Mesendoderm (in vitro differentiated cells): Measurements from ENCODE around the gene PSKH1. TPM values are rescaled to one million over a fixed set of nuclear protein-coding genes. Genes with fewer than 3 reads are reported as not detected.

Experiments used
- DNase-seq: peaks from one replicate; pipeline ENCODE4 v3.0.0; 2013
- H2AK5ac ChIP-seq: 2 replicates; pipeline ENCODE4 v1.6.1; 2013; ENCODE audit warnings: low read length, inconsistent platforms
- H2BK120ac ChIP-seq: 2 replicates; pipeline ENCODE4 v1.6.1; 2013; ENCODE audit warnings: low read depth, mild to moderate bottlenecking, low read length, moderate library complexity, mixed read lengths
- H2BK15ac ChIP-seq: replicated peaks from 2 replicates; pipeline ENCODE4 v1.6.1; 2013; ENCODE audit warnings: low read depth, mild to moderate bottlenecking, moderate library complexity
- H2BK5ac ChIP-seq: 2 replicates; pipeline ENCODE4 v1.6.1; 2013; ENCODE audit warnings: low read length, inconsistent platforms
- H3K18ac ChIP-seq: 2 replicates; pipeline ENCODE4 v1.6.1; 2013; ENCODE audit warnings: mild to moderate bottlenecking, low read length, mixed read lengths
- H3K23ac ChIP-seq: one replicate; pipeline ENCODE4 v1.6.1; 2013; ENCODE audit warnings: low read length
- H3K27ac ChIP-seq: 2 replicates; pipeline ENCODE4 v1.5.1; 2013; ENCODE audit warnings: low read depth, mild to moderate bottlenecking, inconsistent platforms, low read length, moderate library complexity
- H3K27me3 ChIP-seq: 2 replicates; pipeline ENCODE4 v1.6.1; 2013; ENCODE audit warnings: low read length, control low read depth, mild to moderate bottlenecking, inconsistent platforms; ENCODE audit not compliant: insufficient read depth, poor library complexity
- H3K36me3 ChIP-seq: 2 replicates; pipeline ENCODE4 v1.6.1; 2013; ENCODE audit warnings: low read length, inconsistent platforms; ENCODE audit not compliant: control insufficient read depth, insufficient read depth
- H3K4ac ChIP-seq: one replicate; pipeline ENCODE4 v1.6.1; 2013; ENCODE audit warnings: low read depth, mild to moderate bottlenecking, low read length, moderate library complexity
- H3K4me1 ChIP-seq: 2 replicates; pipeline ENCODE4 v1.6.1; 2013; ENCODE audit warnings: low read depth, low read length, inconsistent platforms; ENCODE audit not compliant: control insufficient read depth
- H3K4me2 ChIP-seq: 2 replicates; pipeline ENCODE4 v1.6.1; 2013; ENCODE audit warnings: low read length
- H3K4me3 ChIP-seq: 2 replicates; pipeline ENCODE4 v1.5.1; 2013; ENCODE audit warnings: mild to moderate bottlenecking, low read length
- H3K56ac ChIP-seq: one replicate; pipeline ENCODE4 v1.6.1; 2013; ENCODE audit warnings: low read length
- H3K79me1 ChIP-seq: 2 replicates; pipeline ENCODE4 v1.6.1; 2013; ENCODE audit warnings: low read length, inconsistent platforms
- H3K79me2 ChIP-seq: 2 replicates; pipeline ENCODE4 v1.6.1; 2013; ENCODE audit warnings: mild to moderate bottlenecking, low read length; ENCODE audit not compliant: control insufficient read depth, insufficient read depth
- H3K9ac ChIP-seq: 2 replicates; pipeline ENCODE4 v1.6.1; 2013; ENCODE audit warnings: low read length, inconsistent platforms
- H4K5ac ChIP-seq: one replicate; pipeline ENCODE4 v1.6.1; 2013; ENCODE audit warnings: low read length
- H4K8ac ChIP-seq: one replicate; pipeline ENCODE4 v1.6.1; 2013; ENCODE audit warnings: low read depth, mild to moderate bottlenecking, control low read depth, low read length, moderate library complexity
- WGBS: extraction: QIAGEN DNeasy Blood & Tissue Kit; methylation state at CpG from one replicate; pipeline ENCODE4 v1.1.7; 2013; ENCODE audit warnings: low lambda C conversion rate, missing lambda C conversion rate; ENCODE audit not compliant: insufficient coverage; ENCODE audit errors: extremely low coverage; 5-methylcytosine and 5-hydroxymethylcytosine counted together
- small RNA-seq: library from polyadenylated mRNA; stranded (forward); fragments of <200 nt; extraction: miRNeasy Mini kit (QIAGEN cat#:217004); gene quantifications from one replicate; pipeline ENCODE3, GENCODE V24; 2013; ENCODE audit not compliant: insufficient read depth

The PSKH1 gene

DNA sequence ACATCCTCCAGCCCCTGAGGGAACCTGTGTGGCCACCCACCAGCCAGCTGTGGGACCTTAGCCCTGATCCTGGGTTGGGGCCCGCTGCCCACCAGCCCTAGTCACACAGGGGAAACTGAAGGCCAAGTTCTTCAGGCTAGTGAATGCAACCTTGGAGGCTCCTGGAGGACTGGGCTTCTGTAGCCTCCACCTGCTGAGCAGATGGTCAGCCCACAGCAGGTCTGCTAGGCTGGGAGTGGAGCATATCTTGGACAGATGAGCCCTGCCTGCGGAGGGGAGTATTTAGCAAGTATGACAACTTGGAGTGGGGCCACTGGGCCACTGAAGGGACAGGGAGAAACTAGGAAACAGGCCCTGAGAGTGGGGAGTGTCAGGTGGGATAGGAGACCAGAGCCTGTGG lies 83.2 kb downstream of the PSKH1 start:
- no CpG with 5 or more reads among the region's 2 CpGs for WGBS
- DNase-seq = no peak

DNA sequence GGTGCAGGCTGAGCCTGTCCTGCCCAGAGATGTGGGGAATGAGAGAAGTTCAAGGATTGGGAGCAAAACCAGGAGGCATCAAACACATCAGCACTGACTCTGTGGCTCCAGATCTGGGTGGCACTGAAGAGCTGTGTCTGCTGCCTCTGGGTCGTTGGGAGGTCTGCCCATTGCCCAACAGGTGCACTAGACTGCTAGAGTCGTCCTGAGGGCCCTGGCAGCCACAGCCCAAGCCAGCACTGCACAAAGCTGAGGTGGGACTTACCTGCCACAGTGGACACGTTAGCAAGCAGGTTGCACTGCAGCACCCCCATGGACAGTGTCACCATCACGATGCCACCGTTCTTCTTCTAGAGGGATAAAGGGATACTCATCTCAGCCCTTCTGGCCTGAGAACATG lies 84.0 kb downstream of the PSKH1 start:
- Histone ChIP-seq H3K79me2 (no peaks in the 10 kb centered on the region), H3K56ac (no peak overlapping the region), H4K8ac (no peak overlapping the region), H2AK5ac (no peak overlapping the region), H3K18ac (no peak overlapping the region), H2BK120ac (no peak overlapping the region), H3K9ac (no peak overlapping the region), H3K79me1 (no peaks in the 10 kb centered on the region), H2BK5ac (no peak overlapping the region), H3K4me2 (no peak overlapping the region), H3K27ac (no peak overlapping the region), H3K36me3 (no peaks in the 10 kb centered on the region), H2BK15ac (no peak overlapping the region), H4K5ac (no peak overlapping the region), H3K27me3 (no peaks in the 10 kb centered on the region), H3K4me1 (no peaks in the 10 kb centered on the region), H3K4me3 (no peak overlapping the region), H3K4ac (no peak overlapping the region), H3K23ac (no peak overlapping the region)
- no peak for DNase-seq
- no CpG with 5 or more reads among the region's 5 CpGs for WGBS

More for the DNA sequence above, 83.2 kb downstream of the PSKH1 start:
- no peak overlapping the region for H3K4ac ChIP-seq
- H2BK5ac ChIP-seq = no peak overlapping the region
- no peaks in the 10 kb centered on the region for H3K79me2 ChIP-seq
- H3K36me3 ChIP-seq = no peaks in the 10 kb centered on the region
- H3K4me3 ChIP-seq = no peak overlapping the region
- no peak overlapping the region for H3K23ac ChIP-seq
- no peak overlapping the region for H2AK5ac ChIP-seq
- no peaks in the 10 kb centered on the region for H3K79me1 ChIP-seq
- H3K27me3 ChIP-seq = no peaks in the 10 kb centered on the region
- H2BK120ac ChIP-seq = no peak overlapping the region
- H4K5ac ChIP-seq = no peak overlapping the region
- H3K9ac ChIP-seq = no peak overlapping the region
- no peak overlapping the region for H3K27ac ChIP-seq
- H4K8ac ChIP-seq = no peak overlapping the region
- no peak overlapping the region for H3K4me2 ChIP-seq
- H2BK15ac ChIP-seq = no peak overlapping the region
- no peaks in the 10 kb centered on the region for H3K4me1 ChIP-seq
- no peak overlapping the region for H3K18ac ChIP-seq
- no peak overlapping the region for H3K56ac ChIP-seq

DNA sequence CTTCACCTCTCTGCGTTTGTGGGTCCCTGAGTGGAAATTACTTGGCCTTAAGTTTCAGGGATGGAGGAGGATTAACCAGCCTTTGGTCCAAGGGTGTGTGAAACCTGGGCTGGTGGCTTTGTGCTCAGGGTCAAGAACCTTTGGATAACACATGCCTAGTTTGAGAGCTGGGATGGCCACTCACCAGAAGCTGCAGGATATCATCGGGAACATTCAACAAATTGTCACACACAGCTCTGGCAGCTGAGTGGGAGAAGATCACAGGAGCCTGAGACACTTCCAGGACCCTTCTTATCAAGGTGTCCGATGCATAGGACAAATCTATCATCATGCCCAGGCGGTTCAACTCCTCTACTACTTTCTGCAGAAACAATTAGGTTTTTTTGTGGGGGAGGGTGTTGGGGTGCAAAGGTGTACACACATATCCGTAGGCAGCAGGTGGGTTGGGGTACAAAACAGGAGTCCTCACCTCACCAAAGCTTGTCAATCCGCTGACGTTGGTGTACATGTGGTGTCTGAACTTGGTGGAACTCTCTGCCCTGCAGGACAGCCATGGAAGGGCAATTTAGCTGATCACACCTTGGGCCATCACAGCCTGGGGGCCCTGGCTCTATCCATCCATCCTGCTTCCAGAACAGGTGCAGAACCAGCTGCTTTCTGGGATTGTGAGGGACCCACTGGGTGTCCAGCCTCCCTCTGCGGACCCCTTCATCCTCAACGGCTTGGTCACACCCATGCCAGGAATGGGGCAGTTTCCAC lies 84.6 kb downstream of the PSKH1 start:
- Histone ChIP-seq H3K36me3 (no peaks in the 10 kb centered on the region), H3K27ac (no peak overlapping the region), H3K23ac (no peak overlapping the region), H3K79me2 (no peaks in the 10 kb centered on the region), H2BK120ac (no peak overlapping the region), H3K4me3 (no peak overlapping the region), H4K5ac (no peak overlapping the region), H3K79me1 (no peaks in the 10 kb centered on the region), H2BK15ac (no peak overlapping the region), H3K56ac (no peak overlapping the region), H4K8ac (no peak overlapping the region), H3K27me3 (no peaks in the 10 kb centered on the region), H3K4ac (no peak overlapping the region), H2AK5ac (no peak overlapping the region), H3K18ac (no peak overlapping the region), H3K4me1 (no peaks in the 10 kb centered on the region), H3K4me2 (no peak overlapping the region), H2BK5ac (no peak overlapping the region), H3K9ac (no peak overlapping the region)
- WGBS = no CpG with 5 or more reads among the region's 9 CpGs
- no peak for DNase-seq

Small RNAs within 50 kb of the gene (small RNA-seq; reads per million reads assigned to genes)
- gene AC040162.2 (not detected), gene NRN1L (not detected)
